Activated CD8-positive, alpha-beta T cell treated with anti-CD3 and anti-CD28 coated beads for 36 hours (primary cell): ENCODE results near the gene GALNT8. TPM values are rescaled to one million over a fixed set of nuclear protein-coding genes. Genes with fewer than 3 reads are reported as not detected.

ENCODE experiments used
- ATAC-seq: fragments of 200-7000 bp; cut with Tn5 transposase; one replicate; pipeline ENCODE4 v1.10.0; 2021; ENCODE audit warnings: mild to moderate bottlenecking, moderate library complexity
- CTCF ChIA-PET: fragments of 350-600 bp; sonication (Branson Sonifier 250); formaldehyde crosslinking; loops from one replicate; lab custom pipeline; 2021; ENCODE audit warnings: antibody characterized with exemption; lab: Charles Lee
- POLR2A ChIA-PET: fragments of 350-600 bp; sonication (Branson Sonifier 250); formaldehyde crosslinking; loops from one replicate; lab custom pipeline; 2021; ENCODE audit warnings: antibody characterized with exemption; lab: Charles Lee
- DNase-seq: peaks from one replicate; pipeline ENCODE4 v3.0.0-alpha.2; 2020
- H3K27ac Mint-ChIP-seq: one replicate; pipeline ENCODE4 v1.8.0; 2021; ENCODE audit warnings: mild to moderate bottlenecking, mixed read lengths
- H3K27me3 Mint-ChIP-seq: one replicate; pipeline ENCODE4 v1.8.0; 2021; ENCODE audit warnings: mixed read lengths
- H3K36me3 Mint-ChIP-seq: one replicate; pipeline ENCODE4 v1.8.0; 2021; ENCODE audit warnings: low read depth, mixed read lengths
- H3K4me1 Mint-ChIP-seq: one replicate; pipeline ENCODE4 v1.8.0; 2021; ENCODE audit warnings: low read depth, mixed read lengths
- H3K4me3 Mint-ChIP-seq: one replicate; pipeline ENCODE4 v1.8.0; 2021; ENCODE audit warnings: mild to moderate bottlenecking, moderate library complexity, mixed read lengths
- H3K9me3 Mint-ChIP-seq: one replicate; pipeline ENCODE4 v1.8.0; 2021; ENCODE audit warnings: mixed read lengths
- intact Hi-C: fragments of 100-400 bp; cut with micrococcal nuclease; formaldehyde crosslinking; loops from one replicate; pipeline ENCODE4 v1.10.0; 2022
- total RNA-seq, 2 experiments: library from RNA; stranded (reverse); gene quantifications; one replicate each; pipeline ENCODE4 v1.2.3, GENCODE V29; 2021
- TF ChIP-seq, protein P1 (sequence below): fragments of 200-600 bp; IDR thresholded peaks from one replicate; pipeline ENCODE4 v1.8.0; 2022; ENCODE audit warnings: antibody characterized with exemption, mild to moderate bottlenecking

Gene GALNT8
- total RNA-seq, 2 experiments from 2014 or later, result 0.38 to 0.60 TPM

- no peak for ATAC-seq
- peaks cover 24% of the 10 kb centered on the region for H3K27me3 Mint-ChIP-seq
- H3K4me1 Mint-ChIP-seq, result peaks cover 18% of the 10 kb centered on the region
- H3K36me3 Mint-ChIP-seq, result no peaks in the 10 kb centered on the region
- TF ChIP-seq, protein P1, sequence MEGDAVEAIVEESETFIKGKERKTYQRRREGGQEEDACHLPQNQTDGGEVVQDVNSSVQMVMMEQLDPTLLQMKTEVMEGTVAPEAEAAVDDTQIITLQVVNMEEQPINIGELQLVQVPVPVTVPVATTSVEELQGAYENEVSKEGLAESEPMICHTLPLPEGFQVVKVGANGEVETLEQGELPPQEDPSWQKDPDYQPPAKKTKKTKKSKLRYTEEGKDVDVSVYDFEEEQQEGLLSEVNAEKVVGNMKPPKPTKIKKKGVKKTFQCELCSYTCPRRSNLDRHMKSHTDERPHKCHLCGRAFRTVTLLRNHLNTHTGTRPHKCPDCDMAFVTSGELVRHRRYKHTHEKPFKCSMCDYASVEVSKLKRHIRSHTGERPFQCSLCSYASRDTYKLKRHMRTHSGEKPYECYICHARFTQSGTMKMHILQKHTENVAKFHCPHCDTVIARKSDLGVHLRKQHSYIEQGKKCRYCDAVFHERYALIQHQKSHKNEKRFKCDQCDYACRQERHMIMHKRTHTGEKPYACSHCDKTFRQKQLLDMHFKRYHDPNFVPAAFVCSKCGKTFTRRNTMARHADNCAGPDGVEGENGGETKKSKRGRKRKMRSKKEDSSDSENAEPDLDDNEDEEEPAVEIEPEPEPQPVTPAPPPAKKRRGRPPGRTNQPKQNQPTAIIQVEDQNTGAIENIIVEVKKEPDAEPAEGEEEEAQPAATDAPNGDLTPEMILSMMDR, result no peak
- ChIA-PET CTCF (interaction anchor here (1.9 kb wide), 1 partner anchor 43 kb away, joined by 5 read pairs; no protein-coding TSS in a partner anchor), POLR2A (no interaction called here)
- H3K4me3 Mint-ChIP-seq, result no peak overlapping the region
- no peaks in the 10 kb centered on the region for H3K9me3 Mint-ChIP-seq
- no peak overlapping the region for H3K27ac Mint-ChIP-seq
- intact Hi-C loops, result no loop called here
- DNase-seq, result no peak
Observed at GRCh38 chr12:4812624-4813327, 92.6 kb downstream of the GALNT8 start.

- ChIA-PET POLR2A (interaction anchor here (0.7 kb wide), 1 partner anchor 1097 kb away, joined by 3 read pairs; no protein-coding TSS in a partner anchor), CTCF (interaction anchor here (1.2 to 1.9 kb wide), 3 partner anchors 16 to 44 kb away, joined by 3 to 5 read pairs (median 3); no protein-coding TSS in a partner anchor)
- intact Hi-C loops, result no loop called here
- ATAC-seq (no peak), DNase-seq (no peak)
- no peaks in the 10 kb centered on the region for H3K9me3 Mint-ChIP-seq
- H3K27ac Mint-ChIP-seq, result no peak overlapping the region
- peaks cover 20% of the 10 kb centered on the region for H3K27me3 Mint-ChIP-seq
- H3K36me3 Mint-ChIP-seq, result no peaks in the 10 kb centered on the region
- peaks cover 14% of the 10 kb centered on the region for H3K4me1 Mint-ChIP-seq
- no peak overlapping the region for H3K4me3 Mint-ChIP-seq
- TF ChIP-seq, protein P1, result no peak
Observed at GRCh38 chr12:4813741-4814140, 93.5 kb downstream of the GALNT8 start.

GRCh38 chr12:4814485-4814884 lies 94.3 kb downstream of the GALNT8 start:
- Mint-ChIP-seq H3K4me3 (no peak overlapping the region), H3K4me1 (peaks cover 11% of the 10 kb centered on the region), H3K27ac (no peak overlapping the region), H3K9me3 (no peaks in the 10 kb centered on the region), H3K36me3 (no peaks in the 10 kb centered on the region), H3K27me3 (peaks cover 17% of the 10 kb centered on the region)
- ChIA-PET POLR2A (interaction anchor here (0.7 kb wide), 1 partner anchor 1097 kb away, joined by 3 read pairs; no protein-coding TSS in a partner anchor), CTCF (interaction anchor here (1.2 to 1.9 kb wide), 3 partner anchors 15 to 43 kb away, joined by 3 to 5 read pairs (median 3); no protein-coding TSS in a partner anchor)
- TF ChIP-seq, protein P1, result no peak
- intact Hi-C loops, result no loop called here
- DNase-seq, result no peak
- ATAC-seq, result no peak

DNA sequence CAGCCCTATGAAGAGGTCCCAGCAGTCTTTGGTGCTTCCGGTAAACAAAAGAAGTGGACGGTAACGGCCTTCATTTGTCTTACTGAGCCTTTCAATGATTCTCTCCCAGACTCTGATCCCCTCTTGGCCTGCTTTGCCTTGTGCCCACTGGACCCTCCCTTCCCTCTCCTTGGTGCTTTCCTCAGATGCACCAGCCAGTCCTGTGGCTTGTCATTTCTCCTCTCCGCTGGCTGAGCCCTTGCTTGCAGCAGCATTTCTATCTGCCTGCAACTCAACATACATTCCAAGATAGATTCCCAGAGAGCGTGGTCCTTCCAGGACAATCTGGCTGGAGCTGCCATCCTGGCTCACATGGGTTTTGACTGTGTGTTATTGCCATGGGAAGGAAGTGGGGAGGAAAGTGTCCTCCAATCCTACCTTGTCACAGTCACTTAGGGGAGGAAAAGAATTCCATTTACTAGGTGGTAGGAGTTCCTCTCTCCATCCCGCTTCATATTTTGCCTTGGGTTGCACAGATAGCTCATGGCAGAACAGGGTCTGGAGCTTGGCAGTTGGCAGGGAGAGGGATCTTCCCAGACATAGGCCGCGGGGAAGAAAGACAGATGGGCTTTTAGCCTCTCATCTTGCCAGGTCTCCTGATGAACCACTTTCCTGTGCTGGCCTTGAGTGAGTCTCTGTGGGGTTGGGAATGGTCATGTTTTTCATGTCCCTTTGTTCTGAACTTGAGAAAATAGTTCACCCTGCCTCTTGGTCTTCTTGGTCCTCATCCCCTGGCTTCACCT lies 96.7 kb downstream of the GALNT8 start:
- ChIA-PET CTCF (no interaction called here), POLR2A (interaction anchor here (1.4 kb wide), 1 partner anchor 8 kb away, joined by 3 read pairs; no protein-coding TSS in a partner anchor)
- no peaks in the 10 kb centered on the region for H3K27me3 Mint-ChIP-seq
- no peaks in the 10 kb centered on the region for H3K9me3 Mint-ChIP-seq
- H3K36me3 Mint-ChIP-seq, result no peaks in the 10 kb centered on the region
- TF ChIP-seq, protein P1, result no peak
- H3K27ac Mint-ChIP-seq, result no peak overlapping the region
- peaks cover 8% of the 10 kb centered on the region for H3K4me1 Mint-ChIP-seq
- ATAC-seq, result no peak
- no peak for DNase-seq
- intact Hi-C loops, result no loop called here
- H3K4me3 Mint-ChIP-seq, result no peak overlapping the region
